Hepatocyte (in vitro differentiated cells): ENCODE results near the gene TMEM250. TPM values are rescaled to one million over a fixed set of nuclear protein-coding genes. Genes with fewer than 3 reads are reported as not detected.

ENCODE experiments used
- DNase-seq: peaks from one replicate; pipeline ENCODE4 v3.0.0-alpha.2; 2016; ENCODE audit warnings: low spot score
- H2AFZ ChIP-seq: fragments of 200-600 bp; sonication (generic); 2 replicates; pipeline ENCODE4 v1.6.0; 2016; ENCODE audit warnings: antibody characterized with exemption, mild to moderate bottlenecking
- H3K27ac ChIP-seq: fragments of 200-600 bp; sonication (generic); 2 replicates; pipeline ENCODE4 v1.5.1; 2016; ENCODE audit warnings: mild to moderate bottlenecking
- H3K27me3 ChIP-seq: fragments of 200-600 bp; sonication (generic); 2 replicates; pipeline ENCODE4 v1.6.1; 2016
- H3K36me3 ChIP-seq: fragments of 200-600 bp; sonication (generic); replicated peaks from 2 replicates; pipeline ENCODE4 v1.5.1; 2016; ENCODE audit warnings: low read depth; ENCODE audit not compliant: insufficient read depth
- H3K4me1 ChIP-seq: fragments of 200-600 bp; sonication (generic); 2 replicates; pipeline ENCODE4 v1.5.1; 2016; ENCODE audit warnings: mild to moderate bottlenecking, moderate library complexity; ENCODE audit not compliant: insufficient read depth
- H3K4me2 ChIP-seq: fragments of 200-600 bp; sonication (generic); 2 replicates; pipeline ENCODE4 v1.6.0; 2016
- H3K4me3 ChIP-seq: fragments of 200-600 bp; sonication (generic); 2 replicates; pipeline ENCODE4 v1.5.1; 2016; ENCODE audit warnings: mild to moderate bottlenecking
- H3K79me2 ChIP-seq: fragments of 200-600 bp; sonication (generic); 2 replicates; pipeline ENCODE4 v1.6.0; 2017; ENCODE audit warnings: mild to moderate bottlenecking
- H3K9me2 ChIP-seq: fragments of 200-600 bp; sonication (generic); replicated peaks from 2 replicates; pipeline ENCODE4 v1.6.0; 2017; ENCODE audit warnings: mild to moderate bottlenecking; ENCODE audit not compliant: insufficient read depth
- H3K9me3 ChIP-seq: fragments of 200-600 bp; sonication (generic); 2 replicates; pipeline ENCODE4 v1.5.1; 2016; ENCODE audit warnings: low read depth, mild to moderate bottlenecking
- H4K20me1 ChIP-seq: fragments of 200-600 bp; sonication (generic); 2 replicates; pipeline ENCODE4 v1.6.0; 2016; ENCODE audit warnings: mild to moderate bottlenecking; ENCODE audit not compliant: insufficient read depth, poor library complexity, severe bottlenecking
- EZH2 ChIP-seq: fragments of 200-600 bp; sonication (generic); IDR thresholded peaks from 2 replicates; pipeline ENCODE4 v1.6.1; 2016; ENCODE audit warnings: antibody characterized with exemption, mild to moderate bottlenecking, borderline replicate concordance
- EZH2phosphoT487 ChIP-seq: fragments of 200-600 bp; sonication (generic); IDR thresholded peaks from one replicate; pipeline ENCODE4 v1.6.1; 2018; ENCODE audit warnings: antibody characterized with exemption, mild to moderate bottlenecking, low read depth, moderate library complexity; ENCODE audit not compliant: unreplicated experiment, severe bottlenecking
- WGBS: methylation state at CpG from one replicate; pipeline ENCODE4 v1.1.6; 2016; ENCODE audit warnings: low lambda C conversion rate; ENCODE audit errors: missing lambda C conversion rate; 5-methylcytosine and 5-hydroxymethylcytosine counted together
- polyA plus RNA-seq: library from polyadenylated mRNA; unstranded; fragments of >200 nt; fragmentation: Nextera tagmentation; extraction: Ambion mirVana; gene quantifications from 2 replicates; pipeline ENCODE4 v1.2.1, GENCODE V29; 2016
- total RNA-seq: library from RNA; depleted of rRNA; stranded (reverse); fragments of >200 nt; gene quantifications from 2 replicates; pipeline ENCODE4 v1.2.3, GENCODE V29; 2014
- TF ChIP-seq, protein P1 (sequence below): fragments of 200-600 bp; sonication (generic); IDR thresholded peaks from 2 replicates; pipeline ENCODE4 v1.5.1; 2016; ENCODE audit warnings: antibody characterized with exemption, mild to moderate bottlenecking; ENCODE audit not compliant: poor library complexity

The TMEM250 gene
- total and polyA plus RNA-seq, 2 experiments from 2014 or later = 37.8 to 47.6 TPM

DNA sequence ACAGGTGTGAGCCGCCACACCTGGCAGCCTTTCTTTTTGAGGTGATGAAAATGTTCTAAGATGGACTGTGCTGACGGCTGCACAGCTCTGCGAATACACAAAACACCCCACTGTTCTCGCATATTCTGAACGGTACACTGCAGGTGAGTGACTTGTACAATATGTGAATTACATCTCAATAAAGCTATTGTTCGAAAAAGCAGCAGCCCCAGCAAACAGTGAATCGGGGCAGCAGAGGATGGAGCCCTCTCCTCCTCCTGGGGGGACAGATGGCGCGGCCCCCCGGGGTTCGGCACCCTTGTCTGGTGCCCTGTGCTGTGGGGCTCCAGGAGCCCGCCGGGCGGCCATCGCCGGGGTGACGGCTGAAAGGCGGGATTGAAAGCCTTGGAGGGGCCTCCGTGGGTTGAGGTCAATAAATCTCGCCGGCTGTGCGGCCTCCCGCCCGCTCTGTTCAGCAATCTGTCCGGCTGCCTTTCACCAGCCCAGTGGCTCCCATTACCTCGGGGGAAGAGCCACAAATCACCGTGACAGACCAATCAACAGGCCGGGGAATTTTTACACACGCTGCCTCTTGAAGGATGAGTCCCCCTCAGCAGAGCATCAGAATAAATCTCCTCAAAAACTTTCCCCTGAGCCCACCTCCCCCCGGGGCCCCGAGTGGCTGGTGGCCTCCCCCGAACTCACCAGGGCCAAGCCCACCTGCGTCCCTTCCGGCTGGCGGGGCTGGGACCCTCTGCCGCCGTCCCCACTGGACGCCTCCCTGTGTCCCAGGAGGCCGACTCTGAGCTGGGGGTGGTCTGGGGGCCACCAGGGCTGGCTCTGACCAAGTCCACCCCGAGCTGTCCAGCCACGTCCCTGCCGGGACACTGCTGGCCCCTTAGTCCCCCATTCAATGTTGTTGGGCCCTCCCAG, 37.8 kb upstream of the TMEM250 start:
- Histone ChIP-seq H3K27me3 (no peaks in the 10 kb centered on the region), H3K79me2 (no peaks in the 10 kb centered on the region), H2AFZ (no peak overlapping the region), H3K27ac (no peak overlapping the region), H3K9me2 (no peaks in the 10 kb centered on the region), H3K4me1 (no peaks in the 10 kb centered on the region), H3K4me3 (no peak overlapping the region), H3K9me3 (no peaks in the 10 kb centered on the region), H3K4me2 (no peak overlapping the region), H4K20me1 (no peaks in the 10 kb centered on the region), H3K36me3 (no peaks in the 10 kb centered on the region)
- TF ChIP-seq, protein P1, sequence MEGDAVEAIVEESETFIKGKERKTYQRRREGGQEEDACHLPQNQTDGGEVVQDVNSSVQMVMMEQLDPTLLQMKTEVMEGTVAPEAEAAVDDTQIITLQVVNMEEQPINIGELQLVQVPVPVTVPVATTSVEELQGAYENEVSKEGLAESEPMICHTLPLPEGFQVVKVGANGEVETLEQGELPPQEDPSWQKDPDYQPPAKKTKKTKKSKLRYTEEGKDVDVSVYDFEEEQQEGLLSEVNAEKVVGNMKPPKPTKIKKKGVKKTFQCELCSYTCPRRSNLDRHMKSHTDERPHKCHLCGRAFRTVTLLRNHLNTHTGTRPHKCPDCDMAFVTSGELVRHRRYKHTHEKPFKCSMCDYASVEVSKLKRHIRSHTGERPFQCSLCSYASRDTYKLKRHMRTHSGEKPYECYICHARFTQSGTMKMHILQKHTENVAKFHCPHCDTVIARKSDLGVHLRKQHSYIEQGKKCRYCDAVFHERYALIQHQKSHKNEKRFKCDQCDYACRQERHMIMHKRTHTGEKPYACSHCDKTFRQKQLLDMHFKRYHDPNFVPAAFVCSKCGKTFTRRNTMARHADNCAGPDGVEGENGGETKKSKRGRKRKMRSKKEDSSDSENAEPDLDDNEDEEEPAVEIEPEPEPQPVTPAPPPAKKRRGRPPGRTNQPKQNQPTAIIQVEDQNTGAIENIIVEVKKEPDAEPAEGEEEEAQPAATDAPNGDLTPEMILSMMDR = no peak
- TF ChIP-seq EZH2phosphoT487 (no peak), EZH2 (no peak)
- WGBS = 81% methylated on average over 34 of the region's 42 CpGs
- DNase-seq = no peak

DNA sequence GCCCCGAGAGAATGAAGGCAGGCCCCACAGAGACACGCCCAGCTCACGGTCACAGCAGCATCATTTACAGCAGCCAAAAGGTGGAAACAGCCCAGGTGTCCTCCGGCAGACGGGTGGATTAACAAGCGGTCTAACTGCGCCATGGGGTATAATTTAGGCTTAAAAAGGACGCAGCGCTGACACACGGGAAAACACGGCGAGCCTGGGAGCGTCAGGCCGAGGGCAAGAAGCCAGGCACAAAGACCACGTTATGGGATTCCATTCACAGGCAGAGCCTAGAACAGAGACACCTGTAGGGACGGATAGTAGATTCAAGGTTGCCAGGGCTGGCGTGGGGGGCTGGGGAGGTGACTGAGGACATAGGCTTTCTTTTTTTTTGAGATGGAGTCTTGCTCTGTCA, 36.9 kb upstream of the TMEM250 start:
- DNase-seq = no peak
- H3K4me1 ChIP-seq = no peaks in the 10 kb centered on the region
- H3K9me3 ChIP-seq = no peaks in the 10 kb centered on the region
- H2AFZ ChIP-seq = no peak overlapping the region
- no peaks in the 10 kb centered on the region for H3K79me2 ChIP-seq
- H3K4me2 ChIP-seq = no peak overlapping the region
- H3K27ac ChIP-seq = no peak overlapping the region
- no peaks in the 10 kb centered on the region for H3K27me3 ChIP-seq
- no peaks in the 10 kb centered on the region for H3K36me3 ChIP-seq
- no peaks in the 10 kb centered on the region for H4K20me1 ChIP-seq
- H3K4me3 ChIP-seq = no peak overlapping the region
- H3K9me2 ChIP-seq = no peaks in the 10 kb centered on the region
- TF ChIP-seq, protein P1 = no peak
- TF ChIP-seq EZH2phosphoT487 (no peak), EZH2 (no peak)
- WGBS = 90% methylated on average over 17 of the region's 17 CpGs

DNA sequence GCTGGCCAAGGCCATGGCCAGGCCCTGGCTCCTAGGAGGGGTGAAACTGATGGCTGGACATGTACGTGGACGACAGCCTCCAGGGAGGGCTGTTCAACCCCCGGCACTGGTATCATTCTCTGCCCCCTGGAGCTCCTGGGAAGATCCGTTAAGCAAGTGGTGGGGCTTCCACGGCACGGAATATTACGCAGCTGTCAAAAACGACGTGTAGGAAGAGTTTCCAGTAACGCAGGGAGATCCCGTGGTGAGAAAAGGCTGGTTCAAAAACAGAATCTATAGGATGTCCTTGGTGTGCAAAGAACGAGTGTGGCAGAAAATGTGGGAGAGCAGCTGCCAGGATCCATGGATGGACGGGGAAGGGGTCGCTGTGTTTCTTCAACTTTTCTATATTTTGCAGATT, 36.3 kb upstream of the TMEM250 start:
- no peaks in the 10 kb centered on the region for H3K9me3 ChIP-seq
- H3K4me2 ChIP-seq = no peak overlapping the region
- H3K9me2 ChIP-seq = no peaks in the 10 kb centered on the region
- H3K4me1 ChIP-seq = no peaks in the 10 kb centered on the region
- no peaks in the 10 kb centered on the region for H3K27me3 ChIP-seq
- H3K79me2 ChIP-seq = no peaks in the 10 kb centered on the region
- no peaks in the 10 kb centered on the region for H3K36me3 ChIP-seq
- H3K4me3 ChIP-seq = no peak overlapping the region
- no peaks in the 10 kb centered on the region for H4K20me1 ChIP-seq
- H3K27ac ChIP-seq = no peak overlapping the region
- no peak for TF ChIP-seq EZH2phosphoT487
- TF ChIP-seq, protein P1 = no peak
- TF ChIP-seq EZH2 = no peak
- no peak for DNase-seq
- 95% methylated on average over 14 of the region's 14 CpGs for WGBS
- H2AFZ ChIP-seq = no peak overlapping the region
